DOHH2 (cell line): Measurements from ENCODE around the gene UBAC2.

Source experiments
- H3F3A ChIP-seq: fragments of 200-600 bp; sonication (generic), shearing (Covaris generic); 2 replicates; pipeline ENCODE4 v1.6.0; 2016; ENCODE audit warnings: antibody characterized with exemption, mild to moderate bottlenecking; ENCODE audit not compliant: control insufficient read depth, insufficient read depth
- H3K27ac ChIP-seq: fragments of 200-600 bp; sonication (generic); 2 replicates; pipeline ENCODE4 v1.5.1; 2014; ENCODE audit warnings: low read depth, mild to moderate bottlenecking, low read length, moderate library complexity
- H3K27me3 ChIP-seq: fragments of 200-600 bp; sonication (generic); 2 replicates; pipeline ENCODE4 v1.6.1; 2014; ENCODE audit warnings: mild to moderate bottlenecking, low read length, mixed read lengths; ENCODE audit not compliant: control insufficient read depth
- H3K36me3 ChIP-seq: fragments of 200-600 bp; sonication (generic); 2 replicates; pipeline ENCODE4 v1.6.1; 2014; ENCODE audit warnings: mild to moderate bottlenecking, low read length, moderate library complexity, mixed read lengths; ENCODE audit not compliant: control insufficient read depth
- H3K4me1 ChIP-seq: fragments of 200-600 bp; sonication (generic); 2 replicates; pipeline ENCODE4 v1.6.1; 2014; ENCODE audit warnings: mild to moderate bottlenecking, low read length, mixed read lengths; ENCODE audit not compliant: control insufficient read depth
- H3K4me2 ChIP-seq: fragments of 200-600 bp; sonication (generic); 2 replicates; pipeline ENCODE4 v1.6.0; 2014; ENCODE audit warnings: mild to moderate bottlenecking, low read length, moderate library complexity
- H3K4me3 ChIP-seq: fragments of 200-600 bp; sonication (generic); 2 replicates; pipeline ENCODE4 v1.5.1; 2014; ENCODE audit warnings: mild to moderate bottlenecking, low read length, mixed read lengths
- H3K79me2 ChIP-seq: fragments of 200-600 bp; sonication (generic); 2 replicates; pipeline ENCODE4 v1.6.1; 2014; ENCODE audit warnings: mild to moderate bottlenecking, low read length, mixed read lengths; ENCODE audit not compliant: control insufficient read depth
- H3K9me2 ChIP-seq: fragments of 200-600 bp; sonication (generic); replicated peaks from 2 replicates; pipeline ENCODE4 v1.6.1; 2014; ENCODE audit warnings: mild to moderate bottlenecking, low read length, mixed read lengths; ENCODE audit not compliant: control insufficient read depth
- H3K9me3 ChIP-seq: fragments of 200-600 bp; sonication (generic); 2 replicates; pipeline ENCODE4 v1.6.1; 2014; ENCODE audit warnings: antibody characterized with exemption, low read length, mixed read lengths; ENCODE audit not compliant: control insufficient read depth, insufficient read depth
- H4K20me1 ChIP-seq: fragments of 200-600 bp; sonication (generic); 2 replicates; pipeline ENCODE4 v1.6.0; 2014; ENCODE audit warnings: low read depth, mild to moderate bottlenecking, antibody characterized with exemption, low read length, moderate library complexity; ENCODE audit not compliant: control insufficient read depth, insufficient read depth
- EZH2phosphoT487 ChIP-seq: fragments of 200-600 bp; sonication (generic); IDR thresholded peaks from 2 replicates; pipeline ENCODE4 v1.6.1; 2017; ENCODE audit warnings: borderline replicate concordance, mild to moderate bottlenecking, antibody characterized with exemption, low read length, moderate library complexity, mixed read lengths
- TF ChIP-seq, protein P1 (sequence below): fragments of 200-600 bp; sonication (generic); IDR thresholded peaks from one replicate; pipeline ENCODE4 v1.5.1; 2014; ENCODE audit warnings: antibody characterized with exemption, mild to moderate bottlenecking, low read depth, low read length; ENCODE audit not compliant: poor library complexity, severe bottlenecking

The UBAC2 gene

DNA sequence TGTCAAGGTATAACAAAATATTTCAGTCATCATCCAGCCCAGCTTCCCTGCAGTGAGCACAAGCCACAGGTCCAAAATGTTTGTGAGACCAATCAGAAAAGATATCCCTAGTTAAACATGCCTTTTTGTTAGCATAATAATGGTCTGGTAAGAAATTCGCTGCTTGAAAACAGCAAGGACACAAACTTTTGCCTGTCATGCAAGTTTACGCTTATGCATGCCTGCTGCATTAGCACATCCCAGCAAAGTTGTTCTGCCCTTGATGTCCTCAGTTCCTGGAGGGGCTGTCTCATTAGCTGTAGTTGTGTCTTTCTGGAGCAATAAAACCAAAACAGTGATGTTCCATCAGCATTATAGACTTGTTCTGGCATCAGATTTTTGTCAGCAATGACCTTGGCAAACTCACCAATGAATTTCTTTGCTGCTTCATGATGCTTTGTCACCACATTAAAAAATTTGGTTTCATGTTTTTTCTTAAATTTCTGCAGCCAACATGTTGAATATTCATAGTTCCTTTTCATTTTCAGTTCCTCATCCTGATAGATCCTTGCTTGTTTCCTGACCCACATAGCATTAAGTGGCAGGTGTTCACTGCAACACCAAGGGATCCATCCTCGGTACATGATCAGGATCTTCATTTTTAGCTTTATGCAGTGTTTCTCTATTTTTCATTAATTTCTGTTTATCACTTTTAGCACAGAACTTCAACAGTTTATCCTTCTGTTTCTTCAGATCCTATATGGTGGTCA is 178.5 kb downstream of the UBAC2 start:
- no peaks in the 10 kb centered on the region for H3K9me3 ChIP-seq
- TF ChIP-seq EZH2phosphoT487: no peak
- TF ChIP-seq, protein P1, sequence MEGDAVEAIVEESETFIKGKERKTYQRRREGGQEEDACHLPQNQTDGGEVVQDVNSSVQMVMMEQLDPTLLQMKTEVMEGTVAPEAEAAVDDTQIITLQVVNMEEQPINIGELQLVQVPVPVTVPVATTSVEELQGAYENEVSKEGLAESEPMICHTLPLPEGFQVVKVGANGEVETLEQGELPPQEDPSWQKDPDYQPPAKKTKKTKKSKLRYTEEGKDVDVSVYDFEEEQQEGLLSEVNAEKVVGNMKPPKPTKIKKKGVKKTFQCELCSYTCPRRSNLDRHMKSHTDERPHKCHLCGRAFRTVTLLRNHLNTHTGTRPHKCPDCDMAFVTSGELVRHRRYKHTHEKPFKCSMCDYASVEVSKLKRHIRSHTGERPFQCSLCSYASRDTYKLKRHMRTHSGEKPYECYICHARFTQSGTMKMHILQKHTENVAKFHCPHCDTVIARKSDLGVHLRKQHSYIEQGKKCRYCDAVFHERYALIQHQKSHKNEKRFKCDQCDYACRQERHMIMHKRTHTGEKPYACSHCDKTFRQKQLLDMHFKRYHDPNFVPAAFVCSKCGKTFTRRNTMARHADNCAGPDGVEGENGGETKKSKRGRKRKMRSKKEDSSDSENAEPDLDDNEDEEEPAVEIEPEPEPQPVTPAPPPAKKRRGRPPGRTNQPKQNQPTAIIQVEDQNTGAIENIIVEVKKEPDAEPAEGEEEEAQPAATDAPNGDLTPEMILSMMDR: no peak
- H3K4me1 ChIP-seq: peaks cover 35% of the 10 kb centered on the region
- H3K4me2 ChIP-seq: no peak overlapping the region
- no peaks in the 10 kb centered on the region for H3K36me3 ChIP-seq
- no peak overlapping the region for H3K27ac ChIP-seq
- no peaks in the 10 kb centered on the region for H3K9me2 ChIP-seq
- H3K79me2 ChIP-seq: no peaks in the 10 kb centered on the region
- no peaks in the 10 kb centered on the region for H3F3A ChIP-seq
- H3K4me3 ChIP-seq: no peak overlapping the region
- H3K27me3 ChIP-seq: no peaks in the 10 kb centered on the region
- peaks cover 20% of the 10 kb centered on the region; the same call in 1 of the 2 replicates for H4K20me1 ChIP-seq

DNA sequence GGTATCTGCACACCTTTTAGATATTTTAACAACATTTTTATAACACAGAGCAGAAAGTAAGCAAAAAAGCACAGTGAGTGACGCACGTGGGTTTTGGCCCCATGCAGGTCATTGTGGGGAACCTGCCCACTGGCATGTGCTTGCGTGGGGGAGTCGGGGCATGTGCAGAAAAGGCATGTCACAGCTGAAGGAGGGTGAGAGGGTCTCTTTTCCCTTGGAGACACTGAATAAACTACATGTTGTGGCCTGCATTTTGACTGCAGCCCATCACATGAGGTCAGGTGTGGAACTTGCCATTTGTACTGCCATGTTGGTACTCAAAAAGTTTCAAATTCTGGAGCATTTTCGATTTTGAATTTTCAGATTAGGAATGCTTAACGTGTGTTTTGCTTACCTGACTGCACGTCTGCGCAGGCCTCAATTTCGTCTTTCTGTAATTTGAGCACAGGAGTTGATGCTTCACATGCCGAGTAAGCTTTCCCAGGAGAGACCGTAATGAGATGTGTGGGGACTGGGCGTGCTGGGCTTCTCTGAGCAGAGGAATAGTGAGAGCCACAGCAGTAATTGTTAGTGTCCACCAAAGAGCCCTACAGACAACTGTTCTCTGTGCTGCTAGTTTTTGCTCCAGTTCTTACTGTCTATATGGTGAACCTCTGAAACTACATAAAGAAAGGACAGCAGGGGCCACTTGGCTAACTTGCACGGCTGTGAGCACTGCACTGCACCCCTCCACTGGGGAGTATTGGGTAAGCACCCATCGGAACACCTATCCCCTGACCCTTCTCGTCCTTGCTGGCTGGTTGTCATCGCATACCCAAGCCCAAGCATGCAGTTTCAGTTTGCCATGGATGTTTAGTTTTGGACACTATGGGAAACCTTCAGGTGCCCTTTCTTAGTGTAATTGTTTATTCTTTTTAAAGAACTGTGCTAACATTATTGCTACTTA is 179.5 kb downstream of the UBAC2 start:
- peaks cover 15% of the 10 kb centered on the region; the same call in 1 of the 2 replicates for H4K20me1 ChIP-seq
- TF ChIP-seq EZH2phosphoT487: no peak
- TF ChIP-seq, protein P1: no peak
- H3K27me3 ChIP-seq: no peaks in the 10 kb centered on the region
- H3K36me3 ChIP-seq: no peaks in the 10 kb centered on the region
- H3K9me2 ChIP-seq: no peaks in the 10 kb centered on the region
- no peaks in the 10 kb centered on the region for H3K9me3 ChIP-seq
- no peaks in the 10 kb centered on the region for H3F3A ChIP-seq
- no peaks in the 10 kb centered on the region for H3K79me2 ChIP-seq
- no peak overlapping the region for H3K4me2 ChIP-seq
- H3K27ac ChIP-seq: no peak overlapping the region
- H3K4me3 ChIP-seq: no peak overlapping the region
- H3K4me1 ChIP-seq: peaks cover 25% of the 10 kb centered on the region

DNA sequence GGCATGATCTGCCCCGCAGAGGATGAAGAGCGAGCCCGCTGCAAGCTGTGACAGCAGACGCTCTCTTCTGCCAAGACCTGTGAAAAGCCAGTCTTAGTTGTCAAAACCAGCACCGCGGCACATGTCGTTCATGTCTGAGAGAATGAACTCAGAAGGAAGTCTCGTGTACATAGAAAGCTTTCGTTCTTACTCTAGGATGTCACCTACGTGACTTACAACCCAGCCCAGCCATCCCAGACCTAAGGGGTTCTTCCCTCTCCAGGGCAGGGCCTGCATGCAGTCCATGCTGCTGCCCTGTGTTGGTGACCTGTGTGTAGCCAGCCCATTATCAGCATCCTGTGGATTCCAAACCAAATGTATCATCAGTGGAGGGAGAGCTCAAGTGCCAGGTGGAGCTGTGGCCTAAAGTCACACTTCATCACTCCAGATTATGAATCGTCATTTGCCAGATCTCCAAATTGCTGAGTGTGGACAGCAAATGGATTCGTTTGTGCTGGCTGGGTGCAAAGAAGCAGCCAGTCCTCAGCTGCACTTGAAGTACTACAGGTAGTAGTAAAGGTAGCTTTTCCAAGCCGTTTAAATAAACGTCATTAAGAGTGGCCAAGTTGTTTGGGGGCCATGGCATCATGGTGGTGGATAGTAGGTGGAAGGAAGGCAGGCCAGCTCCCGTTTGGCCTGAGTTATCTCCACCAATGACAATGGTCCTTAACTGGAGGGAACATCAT is 180.4 kb downstream of the UBAC2 start:
- Histone ChIP-seq H3K27ac (no peak overlapping the region), H3K36me3 (no peaks in the 10 kb centered on the region), H3K4me3 (no peak overlapping the region), H4K20me1 (peaks cover 11% of the 10 kb centered on the region; the same call in 1 of the 2 replicates), H3K27me3 (no peaks in the 10 kb centered on the region), H3K9me3 (no peaks in the 10 kb centered on the region), H3K79me2 (no peaks in the 10 kb centered on the region), H3K9me2 (no peaks in the 10 kb centered on the region), H3F3A (no peaks in the 10 kb centered on the region), H3K4me2 (no peak overlapping the region), H3K4me1 (peaks cover 16% of the 10 kb centered on the region)
- no peak for TF ChIP-seq EZH2phosphoT487
- TF ChIP-seq, protein P1: no peak
